Activated CD8-positive, alpha-beta T cell treated with anti-CD3 and anti-CD28 coated beads for 36 hours (primary cell): Measurements from ENCODE around the gene TATDN2. TPM values are rescaled to one million over a fixed set of nuclear protein-coding genes. Genes with fewer than 3 reads are reported as not detected.

Experiments used
- ATAC-seq: fragments of 200-7000 bp; cut with Tn5 transposase; one replicate; pipeline ENCODE4 v1.10.0; 2021; ENCODE audit warnings: mild to moderate bottlenecking, moderate library complexity
- CTCF ChIA-PET: fragments of 350-600 bp; sonication (Branson Sonifier 250); formaldehyde crosslinking; loops from one replicate; lab custom pipeline; 2021; ENCODE audit warnings: antibody characterized with exemption; lab: Charles Lee
- POLR2A ChIA-PET: fragments of 350-600 bp; sonication (Branson Sonifier 250); formaldehyde crosslinking; loops from one replicate; lab custom pipeline; 2021; ENCODE audit warnings: antibody characterized with exemption; lab: Charles Lee
- DNase-seq: peaks from one replicate; pipeline ENCODE4 v3.0.0-alpha.2; 2020
- H3K27ac Mint-ChIP-seq: one replicate; pipeline ENCODE4 v1.8.0; 2021; ENCODE audit warnings: mild to moderate bottlenecking, mixed read lengths
- H3K27me3 Mint-ChIP-seq: one replicate; pipeline ENCODE4 v1.8.0; 2021; ENCODE audit warnings: mixed read lengths
- H3K36me3 Mint-ChIP-seq: one replicate; pipeline ENCODE4 v1.8.0; 2021; ENCODE audit warnings: low read depth, mixed read lengths
- H3K4me1 Mint-ChIP-seq: one replicate; pipeline ENCODE4 v1.8.0; 2021; ENCODE audit warnings: low read depth, mixed read lengths
- H3K4me3 Mint-ChIP-seq: one replicate; pipeline ENCODE4 v1.8.0; 2021; ENCODE audit warnings: mild to moderate bottlenecking, moderate library complexity, mixed read lengths
- H3K9me3 Mint-ChIP-seq: one replicate; pipeline ENCODE4 v1.8.0; 2021; ENCODE audit warnings: mixed read lengths
- CTCF ChIP-seq: fragments of 200-600 bp; IDR thresholded peaks from one replicate; pipeline ENCODE4 v1.8.0; 2022; ENCODE audit warnings: antibody characterized with exemption, mild to moderate bottlenecking
- intact Hi-C: fragments of 100-400 bp; cut with micrococcal nuclease; formaldehyde crosslinking; loops from one replicate; pipeline ENCODE4 v1.10.0; 2022
- total RNA-seq, 2 experiments: library from RNA; stranded (reverse); gene quantifications; one replicate each; pipeline ENCODE4 v1.2.3, GENCODE V29; 2021

The TATDN2 gene
- total RNA-seq, 2 experiments from 2014 or later: 37.1 to 38.5 TPM

DNA sequence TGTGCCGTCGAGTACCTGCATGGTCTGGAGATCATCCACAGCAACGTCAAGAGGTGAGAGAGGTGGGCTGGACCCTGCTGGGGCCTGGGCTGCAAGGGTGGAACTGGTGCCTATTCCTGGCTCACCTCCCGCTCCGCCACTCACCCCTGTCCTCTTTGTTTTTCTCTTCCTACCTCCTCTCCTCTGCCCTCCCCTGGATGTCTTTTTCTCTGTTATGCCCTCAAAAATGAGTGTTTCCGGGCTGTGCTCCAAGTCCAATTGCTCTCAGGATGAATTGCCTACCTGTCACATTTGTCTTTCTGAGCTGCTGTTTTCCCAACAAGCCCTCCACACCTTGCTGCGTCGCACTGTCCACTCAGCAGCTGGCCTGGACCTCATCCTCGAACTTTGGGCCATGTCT, 28.5 kb upstream of the TATDN2 start:
- no peaks in the 10 kb centered on the region for H3K27me3 Mint-ChIP-seq
- H3K36me3 Mint-ChIP-seq: peaks cover 15% of the 10 kb centered on the region
- intact Hi-C loops: loop anchor here (10.0 kb wide), 1 partner anchor 55 kb away; the partner anchor contains the start of gene IRAK2
- ChIA-PET CTCF (interaction anchor here (0.8 to 1.2 kb wide), 2 partner anchors 10 to 14 kb away, joined by 3 to 4 read pairs; no protein-coding TSS in a partner anchor), POLR2A (no interaction called here)
- TF ChIP-seq CTCF: no peak
- H3K9me3 Mint-ChIP-seq: peaks cover 2% of the 10 kb centered on the region
- H3K4me3 Mint-ChIP-seq: no peak overlapping the region
- ATAC-seq: no peak
- DNase-seq: no peak
- H3K4me1 Mint-ChIP-seq: peaks cover 38% of the 10 kb centered on the region
- no peak overlapping the region for H3K27ac Mint-ChIP-seq

DNA sequence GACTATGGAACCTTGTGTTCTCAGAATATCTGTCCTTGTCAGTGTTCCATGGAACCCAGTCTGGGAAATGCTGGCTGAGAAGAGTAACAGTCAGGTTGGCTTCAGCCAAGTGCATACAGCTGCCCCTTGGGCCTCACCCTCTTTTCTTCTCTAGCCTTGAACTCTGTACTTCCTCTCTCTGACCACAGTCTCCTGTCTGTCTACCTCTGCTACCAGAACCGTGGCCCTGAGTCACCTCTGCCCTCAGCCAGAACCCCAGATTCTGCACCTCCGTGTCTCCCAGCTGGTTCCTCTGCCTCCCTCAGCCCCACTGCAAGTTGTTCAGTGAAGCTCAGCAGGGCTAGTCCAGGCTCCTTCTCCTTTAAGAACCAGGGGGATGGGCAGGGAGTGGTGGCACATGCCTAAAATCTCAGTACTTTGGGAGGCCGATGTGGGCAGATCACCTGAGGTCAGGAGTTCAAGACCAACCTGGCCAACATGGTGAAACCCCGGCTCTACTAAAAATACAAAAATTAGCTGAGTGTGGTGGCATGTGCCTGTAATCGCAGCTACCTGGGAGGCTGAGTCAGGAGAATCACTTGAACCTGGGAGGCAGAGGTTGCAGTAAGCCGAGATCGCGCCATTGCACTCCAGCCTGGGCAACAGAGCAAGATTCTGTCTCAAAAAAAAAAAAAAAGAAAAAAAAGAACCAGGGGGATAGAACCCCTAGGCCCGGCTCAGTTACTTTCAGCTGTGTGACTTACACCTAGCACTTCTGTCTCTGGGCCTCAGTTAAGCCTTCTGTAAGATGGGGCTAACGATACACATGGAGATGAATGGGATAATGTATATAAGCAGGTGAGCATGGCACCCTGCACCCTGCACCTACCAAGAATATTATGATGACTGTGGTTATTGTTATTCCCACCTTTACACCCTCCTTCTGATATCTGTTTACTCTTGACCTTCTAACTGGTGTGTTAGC, 24.3 kb upstream of the TATDN2 start:
- Mint-ChIP-seq H3K36me3 (peaks cover 11% of the 10 kb centered on the region), H3K27ac (peak overlapping the region; percentile 36), H3K4me3 (no peak overlapping the region), H3K9me3 (no peaks in the 10 kb centered on the region), H3K27me3 (no peaks in the 10 kb centered on the region), H3K4me1 (peaks cover 60% of the 10 kb centered on the region)
- ATAC-seq (peak; percentile 31), DNase-seq (peak; percentile 66)
- intact Hi-C loops: loop anchor here (10.0 kb wide), 1 partner anchor 59 kb away; the partner anchor contains the start of gene IRAK2
- POLR2A ChIA-PET: interaction anchor here (0.9 to 2.0 kb wide), 9 partner anchors 18 to 71 kb away, joined by 3 to 7 read pairs (median 4); partner anchors contain the start of gene TATDN2
- TF ChIP-seq CTCF: no peak
- CTCF ChIA-PET: interaction anchor here (0.8 to 1.7 kb wide), 12 partner anchors 9 to 82 kb away, joined by 3 to 11 read pairs (median 4); partner anchors contain the start of genes IRAK2 and VHL

DNA sequence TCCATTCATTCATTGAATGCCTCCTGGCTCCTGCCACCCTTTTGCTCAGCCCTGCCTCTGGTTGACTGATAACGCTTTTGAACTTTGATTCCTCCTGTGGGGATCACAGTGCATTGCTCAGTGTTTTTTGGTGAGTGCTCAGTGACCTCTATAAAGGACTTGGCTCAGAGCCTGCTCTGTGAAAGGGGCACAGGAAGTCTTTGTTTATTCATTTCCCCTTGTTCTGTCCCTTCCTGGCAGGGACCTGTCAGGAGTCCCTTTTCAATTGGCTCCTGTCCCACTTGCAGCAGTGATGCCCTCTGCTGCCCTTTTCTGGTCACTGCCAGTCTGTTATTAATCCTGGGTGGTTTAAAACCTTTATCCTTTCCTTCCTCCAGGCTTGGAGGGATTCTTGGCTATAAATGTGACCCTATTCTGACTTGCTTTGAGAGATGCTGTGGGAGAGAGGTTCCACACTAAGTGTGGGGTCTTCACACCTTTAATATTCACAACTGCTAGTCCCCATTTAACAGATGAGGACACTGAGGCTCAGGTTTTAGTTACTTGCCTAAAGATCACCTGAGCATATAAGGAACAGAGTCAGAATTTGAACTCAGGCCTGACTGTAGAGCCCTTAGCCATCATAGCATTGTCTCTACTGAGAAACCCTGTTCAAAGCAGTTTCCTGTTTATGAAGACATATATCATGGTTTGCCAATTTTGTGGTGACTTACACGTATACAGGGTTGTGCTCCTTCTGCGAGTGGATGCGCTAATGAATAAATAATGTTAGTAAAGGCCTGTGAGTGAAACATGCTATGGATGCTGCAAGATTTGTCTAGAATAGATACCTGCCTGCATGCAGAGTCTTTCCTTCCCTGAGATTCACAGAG, 23.2 kb upstream of the TATDN2 start:
- peaks cover 62% of the 10 kb centered on the region for H3K4me1 Mint-ChIP-seq

DNA sequence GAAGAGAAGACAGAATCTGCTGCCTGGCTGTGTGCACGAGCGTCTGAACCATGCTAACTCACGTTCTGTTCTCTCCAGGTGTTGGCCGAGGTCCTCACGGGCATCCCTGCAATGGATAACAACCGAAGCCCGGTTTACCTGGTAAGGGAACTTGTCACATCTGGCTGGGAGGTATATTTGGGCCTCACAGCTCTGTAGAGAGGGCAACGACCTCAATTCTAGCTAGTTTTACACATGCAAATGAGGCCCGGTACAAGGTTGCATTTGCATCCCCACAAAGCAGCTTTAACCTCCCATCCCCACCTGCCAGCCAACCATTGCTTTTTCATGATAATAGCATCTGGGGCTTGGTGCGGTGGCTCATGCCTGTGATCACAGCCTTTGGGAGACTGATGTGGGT, 22.0 kb upstream of the TATDN2 start:
- Mint-ChIP-seq H3K36me3 (peaks cover 8% of the 10 kb centered on the region), H3K27ac (no peak overlapping the region), H3K27me3 (no peaks in the 10 kb centered on the region), H3K4me3 (no peak overlapping the region), H3K9me3 (no peaks in the 10 kb centered on the region), H3K4me1 (peaks cover 55% of the 10 kb centered on the region)
- DNase-seq (no peak), ATAC-seq (no peak)
- ChIA-PET POLR2A (interaction anchor here (1.2 to 1.6 kb wide), 2 partner anchors 22 to 34 kb away, joined by 3 to 6 read pairs; partner anchors contain the start of gene TATDN2), CTCF (interaction anchor here (1.0 to 1.8 kb wide), 3 partner anchors 37 to 97 kb away, joined by 3 to 5 read pairs (median 4); no protein-coding TSS in a partner anchor)
- TF ChIP-seq CTCF: no peak
- intact Hi-C loops: loop anchor here (5.0 to 10.0 kb wide), 3 partner anchors 34 to 84 kb away; partner anchors contain the start of genes IRAK2 and VHL

More for the DNA sequence above, 23.2 kb upstream of the TATDN2 start:
- Mint-ChIP-seq H3K27me3 (no peaks in the 10 kb centered on the region), H3K9me3 (no peaks in the 10 kb centered on the region), H3K27ac (peak overlapping the region; percentile 66), H3K4me3 (no peak overlapping the region), H3K36me3 (peaks cover 11% of the 10 kb centered on the region)
- DNase-seq: peak; percentile 87
- CTCF ChIA-PET: interaction anchor here (1.0 to 1.3 kb wide), 2 partner anchors 38 to 61 kb away, joined by 4 to 5 read pairs; no protein-coding TSS in a partner anchor
- ATAC-seq: peak; percentile 76
- peak; percentile 91 for TF ChIP-seq CTCF
- POLR2A ChIA-PET: interaction anchor here (1.2 to 2.0 kb wide), 3 partner anchors 24 to 39 kb away, joined by 3 to 7 read pairs (median 6); partner anchors contain the start of gene TATDN2
- intact Hi-C loops: loop anchor here (1.0 to 10.0 kb wide), 4 partner anchors 33 to 110 kb away; partner anchors contain the start of genes BRK1, IRAK2 and VHL
